Activated CD8-positive, alpha-beta memory T cell treated with anti-CD3 and anti-CD28 coated beads for 1 hour (primary cell): ENCODE measurements around the gene CROCC.
A peak's percentile ranks its signal among the peaks of the same experiment; 100 is the strongest.
"Not testable (repeated sequence)": the region's sequence is repeated elsewhere in the genome, so short reads cannot be mapped to it uniquely, and the experiment has no call there.

Experiments
- DNase-seq, 2 donors: peaks; one replicate each; pipeline ENCODE4 v3.0.0-alpha.2; 2020; ENCODE audit warnings: low read depth in 1 of 2; ENCODE audit errors: extremely low read depth in 1 of 2

The CROCC gene, protein sequence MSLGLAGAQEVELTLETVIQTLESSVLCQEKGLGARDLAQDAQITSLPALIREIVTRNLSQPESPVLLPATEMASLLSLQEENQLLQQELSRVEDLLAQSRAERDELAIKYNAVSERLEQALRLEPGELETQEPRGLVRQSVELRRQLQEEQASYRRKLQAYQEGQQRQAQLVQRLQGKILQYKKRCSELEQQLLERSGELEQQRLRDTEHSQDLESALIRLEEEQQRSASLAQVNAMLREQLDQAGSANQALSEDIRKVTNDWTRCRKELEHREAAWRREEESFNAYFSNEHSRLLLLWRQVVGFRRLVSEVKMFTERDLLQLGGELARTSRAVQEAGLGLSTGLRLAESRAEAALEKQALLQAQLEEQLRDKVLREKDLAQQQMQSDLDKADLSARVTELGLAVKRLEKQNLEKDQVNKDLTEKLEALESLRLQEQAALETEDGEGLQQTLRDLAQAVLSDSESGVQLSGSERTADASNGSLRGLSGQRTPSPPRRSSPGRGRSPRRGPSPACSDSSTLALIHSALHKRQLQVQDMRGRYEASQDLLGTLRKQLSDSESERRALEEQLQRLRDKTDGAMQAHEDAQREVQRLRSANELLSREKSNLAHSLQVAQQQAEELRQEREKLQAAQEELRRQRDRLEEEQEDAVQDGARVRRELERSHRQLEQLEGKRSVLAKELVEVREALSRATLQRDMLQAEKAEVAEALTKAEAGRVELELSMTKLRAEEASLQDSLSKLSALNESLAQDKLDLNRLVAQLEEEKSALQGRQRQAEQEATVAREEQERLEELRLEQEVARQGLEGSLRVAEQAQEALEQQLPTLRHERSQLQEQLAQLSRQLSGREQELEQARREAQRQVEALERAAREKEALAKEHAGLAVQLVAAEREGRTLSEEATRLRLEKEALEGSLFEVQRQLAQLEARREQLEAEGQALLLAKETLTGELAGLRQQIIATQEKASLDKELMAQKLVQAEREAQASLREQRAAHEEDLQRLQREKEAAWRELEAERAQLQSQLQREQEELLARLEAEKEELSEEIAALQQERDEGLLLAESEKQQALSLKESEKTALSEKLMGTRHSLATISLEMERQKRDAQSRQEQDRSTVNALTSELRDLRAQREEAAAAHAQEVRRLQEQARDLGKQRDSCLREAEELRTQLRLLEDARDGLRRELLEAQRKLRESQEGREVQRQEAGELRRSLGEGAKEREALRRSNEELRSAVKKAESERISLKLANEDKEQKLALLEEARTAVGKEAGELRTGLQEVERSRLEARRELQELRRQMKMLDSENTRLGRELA (N-terminal part only)

DNA sequence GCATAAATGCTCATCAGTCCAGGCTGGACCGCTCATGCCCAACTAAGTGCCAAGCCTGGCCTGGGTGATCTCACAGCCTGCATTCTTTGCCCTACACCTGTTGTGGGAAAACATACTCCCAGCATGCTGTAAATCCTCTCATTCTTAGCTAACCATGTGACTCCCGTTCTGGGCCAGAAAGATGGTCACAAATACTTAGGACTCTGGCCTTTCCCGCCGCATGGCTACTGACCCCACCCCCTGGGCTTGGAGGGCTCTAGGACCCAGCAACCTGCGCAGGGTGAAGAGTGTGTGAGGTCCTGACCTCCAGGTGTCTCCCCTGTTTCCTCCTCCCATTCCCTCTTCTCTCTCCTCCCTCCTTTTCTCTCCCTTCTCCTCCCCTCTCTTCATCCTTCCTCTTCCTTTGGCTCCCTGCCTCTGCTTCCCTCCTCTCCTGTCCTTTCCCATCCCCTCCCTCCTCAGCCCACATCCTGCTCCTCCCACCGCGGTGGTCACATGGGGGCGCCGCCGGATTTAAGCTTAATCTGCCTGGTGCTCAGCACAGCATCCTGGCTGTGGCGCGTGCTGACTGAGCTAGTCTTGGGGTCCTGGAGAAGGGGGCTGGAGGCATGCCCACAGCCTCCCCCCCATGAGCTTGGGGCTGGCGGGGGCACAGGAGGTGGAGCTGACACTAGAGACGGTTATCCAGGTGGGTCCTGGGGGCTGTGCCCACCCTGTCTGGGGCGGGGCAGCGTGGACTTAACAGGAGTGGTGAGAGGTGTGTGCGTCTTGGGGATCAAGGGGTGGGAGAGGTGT, at the start of gene CROCC:
TSS of gene CROCC (plus strand) at position 541 of the 795 bp plus-strand sequence. CDS start at position 629, 88 bp downstream.
- DNase-seq = no peak

DNA sequence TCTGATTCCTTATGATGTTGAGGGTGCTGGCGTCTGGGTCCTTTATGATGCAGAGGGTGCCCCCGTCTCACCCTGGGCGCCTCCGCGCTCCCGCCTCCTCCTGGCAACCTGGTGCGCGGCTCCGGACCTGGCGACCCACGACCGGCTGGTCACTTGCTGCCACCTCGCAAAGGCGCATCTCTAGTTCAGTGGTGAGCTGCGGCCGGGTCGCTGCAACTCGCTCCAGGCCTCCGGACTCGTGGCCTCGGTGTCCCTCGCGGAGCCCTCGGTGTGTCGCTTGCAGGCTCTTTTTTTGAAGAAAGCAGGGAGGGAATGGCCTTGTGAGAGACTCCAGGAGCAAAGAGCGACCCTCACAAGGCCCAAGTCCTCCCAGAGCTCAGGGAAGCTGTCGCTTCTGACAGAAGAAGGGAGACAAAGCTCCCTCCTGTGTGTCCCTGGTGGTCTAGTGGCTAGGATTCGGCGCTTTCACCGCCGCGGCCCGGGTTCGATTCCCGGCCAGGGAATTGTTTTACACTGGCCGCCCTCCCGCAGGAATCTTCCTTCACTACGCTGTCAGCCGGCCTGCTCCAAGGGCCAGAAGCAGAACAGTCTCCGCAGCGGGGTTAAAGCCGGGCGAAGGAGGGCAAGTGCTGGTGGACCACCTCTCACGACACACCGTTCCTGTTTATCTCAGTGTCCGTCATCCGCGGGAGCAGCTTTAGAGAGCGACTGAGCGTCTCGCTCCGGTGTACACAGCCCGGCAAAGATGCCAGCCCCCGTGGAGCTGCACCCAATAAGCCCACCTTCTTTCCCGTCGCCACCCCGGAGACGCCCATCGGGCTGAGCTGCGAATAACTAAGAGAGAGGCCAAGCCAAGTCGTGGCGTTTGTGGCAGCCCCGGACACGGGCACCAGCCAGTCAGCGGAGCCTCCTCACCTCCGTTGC, 49.3 kb upstream of the CROCC start:
- not testable (repeated sequence) for DNase-seq

DNA sequence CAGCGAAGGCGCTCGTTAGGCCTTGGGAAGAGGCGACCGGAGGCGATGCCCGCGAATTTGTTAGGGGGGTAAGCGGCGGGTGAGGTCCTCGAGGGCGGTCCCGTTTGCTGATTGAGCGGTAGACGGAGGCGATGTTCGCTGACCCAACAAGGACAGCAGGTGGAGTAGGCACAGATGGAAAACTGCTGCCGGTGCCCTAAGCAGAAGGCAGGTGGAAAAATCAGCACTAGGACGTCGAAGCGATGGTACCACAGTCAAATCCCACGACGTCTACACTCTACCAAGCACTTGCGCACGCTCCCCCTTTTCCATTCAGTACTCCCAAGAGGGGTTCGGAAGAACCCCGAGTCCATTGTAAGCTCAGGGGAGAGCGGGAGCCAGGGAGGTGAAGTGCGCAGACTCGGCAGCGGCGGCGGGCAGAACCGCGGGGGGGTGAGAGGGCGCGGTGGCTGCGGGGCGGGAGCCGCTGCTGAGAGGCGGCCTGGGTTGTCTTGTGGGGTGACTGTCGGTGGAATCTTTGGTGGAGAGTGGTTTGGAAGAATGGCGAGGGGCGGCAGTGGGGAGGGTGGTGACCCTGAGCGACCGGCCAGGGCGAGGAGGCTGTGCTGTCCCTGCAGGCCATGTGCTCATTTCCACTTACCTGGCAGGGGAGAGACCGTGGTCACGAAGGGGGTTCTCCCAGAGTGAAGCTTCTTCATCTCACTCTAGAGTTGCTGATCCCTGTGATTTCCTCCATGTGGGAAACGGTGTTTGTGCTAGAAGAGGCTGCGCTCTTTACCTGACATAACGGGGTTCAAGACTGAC, 48.5 kb upstream of the CROCC start:
- peak in 1 of 2 donors; percentile 54 for DNase-seq

DNA sequence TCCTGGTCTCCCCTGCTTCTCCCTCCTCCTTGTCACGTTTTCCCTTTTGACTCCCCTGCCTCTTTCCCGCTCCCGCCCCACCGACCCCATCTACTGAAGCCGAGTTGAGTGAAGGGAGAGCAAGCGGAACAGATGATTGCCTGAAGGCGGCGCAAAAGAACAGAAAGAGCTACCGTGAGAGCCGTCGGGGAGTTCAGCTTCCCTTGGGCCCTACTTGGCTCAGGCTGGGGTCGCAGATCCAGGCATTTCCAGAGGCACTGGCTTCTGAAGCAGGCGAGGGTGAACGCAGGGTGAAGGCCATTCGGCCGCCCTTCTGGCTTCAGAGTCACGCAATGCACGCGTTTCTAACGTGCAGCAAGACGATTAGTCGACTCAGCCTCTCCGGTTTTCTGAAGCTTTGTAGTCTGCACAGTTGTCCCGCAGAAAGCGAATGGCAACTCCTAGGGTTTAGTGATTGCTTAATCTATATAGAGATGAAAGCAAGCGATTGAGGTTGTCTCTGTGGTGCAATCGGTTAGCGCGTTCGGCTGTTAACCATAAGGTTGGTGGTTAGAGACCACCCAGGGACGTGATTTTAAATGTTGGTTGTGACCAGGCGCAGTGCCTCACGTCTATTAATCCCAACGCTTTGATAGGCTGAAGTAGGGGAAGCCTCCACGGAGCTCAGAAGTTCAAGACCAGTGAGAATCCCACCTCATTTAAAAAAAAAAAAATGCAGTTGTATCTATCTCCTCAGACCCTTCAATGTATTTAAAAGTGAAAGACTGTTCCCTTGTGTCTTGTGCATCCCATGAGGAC, 46.6 kb upstream of the CROCC start:
- DNase-seq = not testable (repeated sequence)

DNA sequence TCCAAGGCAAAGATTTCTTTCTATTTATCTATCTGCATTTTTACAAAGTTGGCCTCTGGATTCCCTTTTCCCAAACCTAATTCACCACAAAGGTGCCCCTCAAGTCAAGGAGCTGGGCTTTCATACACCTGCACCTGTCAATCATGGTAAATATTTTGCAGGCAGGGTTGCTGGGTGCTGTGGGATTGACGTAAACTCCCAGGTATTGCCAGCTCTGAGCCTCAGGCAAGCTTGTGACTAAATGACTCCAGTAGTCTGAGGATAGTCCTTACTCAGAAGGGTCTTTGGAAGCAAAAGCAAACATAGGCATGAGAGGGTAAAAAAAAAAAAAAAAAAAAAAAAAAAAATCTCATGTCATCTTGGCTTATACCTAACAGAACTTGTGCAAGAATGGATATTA, 40.0 kb upstream of the CROCC start:
- not testable (repeated sequence) for DNase-seq

DNA sequence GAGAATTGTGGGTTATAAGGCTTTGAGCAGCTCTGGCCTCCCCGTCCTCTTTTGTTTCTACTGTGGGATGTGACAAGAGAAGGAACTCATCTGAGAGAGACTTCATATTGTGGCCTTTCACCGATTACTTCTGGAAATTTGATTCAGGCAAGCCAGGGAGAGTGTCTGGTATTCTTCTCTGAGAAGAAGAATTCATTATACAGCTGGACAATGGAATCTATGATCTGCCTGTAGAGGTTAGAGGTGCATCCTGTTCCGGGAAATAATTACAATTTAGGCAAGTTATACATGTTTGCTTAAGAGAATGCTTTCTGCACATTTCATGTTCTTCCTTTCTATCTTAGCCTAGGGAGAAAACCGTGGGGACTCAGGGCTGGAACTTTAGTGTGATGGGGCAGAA, 38.7 kb upstream of the CROCC start:
- DNase-seq = no peak

DNA sequence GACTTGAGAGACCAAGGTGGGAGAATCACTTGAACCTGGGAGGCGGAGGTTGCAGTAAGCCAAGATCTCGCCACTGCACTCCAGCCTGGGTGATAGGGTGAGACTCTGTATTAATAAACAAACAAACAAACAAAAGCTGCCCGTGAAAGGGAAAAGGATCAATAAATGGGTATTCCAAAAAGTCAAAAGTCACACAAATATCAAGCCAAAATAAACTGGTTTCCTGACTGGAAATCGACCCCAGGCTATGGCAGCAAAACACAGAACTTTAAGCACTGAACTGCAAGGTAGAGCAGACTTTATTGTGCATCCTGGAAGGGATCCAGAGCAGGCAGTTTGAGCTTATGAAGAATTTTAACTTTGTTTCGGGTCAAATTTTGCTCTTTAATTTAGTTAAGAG, 37.2 kb upstream of the CROCC start:
- DNase-seq = not testable (repeated sequence)

DNA sequence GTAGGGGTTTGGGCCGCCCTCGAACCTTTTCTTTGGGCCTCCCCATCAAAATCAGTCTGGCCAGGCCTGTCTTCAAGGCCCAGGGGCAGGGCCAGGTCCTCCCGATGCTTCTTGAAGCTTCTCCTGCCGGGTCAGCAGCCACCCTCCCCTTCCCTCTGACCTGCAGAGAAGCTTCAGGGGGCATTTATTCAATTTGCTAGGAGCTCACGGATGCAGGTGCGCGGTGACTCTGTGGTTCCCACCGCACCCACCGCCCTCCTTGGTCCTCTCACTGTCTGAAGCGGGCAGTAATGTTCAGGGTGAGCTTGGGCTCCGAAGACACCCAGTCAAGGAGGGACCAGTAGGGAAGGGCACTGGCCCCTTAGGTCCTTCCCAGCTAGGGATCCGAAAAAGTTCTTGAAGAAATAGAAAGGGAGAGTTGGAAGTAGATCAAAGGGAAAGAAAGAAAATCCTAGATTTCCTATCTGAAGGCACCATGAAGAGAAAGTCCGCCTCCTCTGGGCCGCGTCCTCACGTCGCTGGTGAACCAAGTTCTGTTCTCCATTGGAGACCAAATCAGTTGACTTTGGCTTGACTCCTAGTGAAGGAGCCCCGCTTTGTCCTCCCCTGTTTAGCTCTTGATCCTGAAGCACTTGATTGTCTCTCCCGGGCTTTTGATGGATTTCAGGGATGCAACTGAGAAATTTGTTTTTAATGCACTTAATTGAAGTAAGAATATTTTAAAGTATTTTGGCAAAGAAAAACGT, 34.7 kb upstream of the CROCC start:
- no peak for DNase-seq

DNA sequence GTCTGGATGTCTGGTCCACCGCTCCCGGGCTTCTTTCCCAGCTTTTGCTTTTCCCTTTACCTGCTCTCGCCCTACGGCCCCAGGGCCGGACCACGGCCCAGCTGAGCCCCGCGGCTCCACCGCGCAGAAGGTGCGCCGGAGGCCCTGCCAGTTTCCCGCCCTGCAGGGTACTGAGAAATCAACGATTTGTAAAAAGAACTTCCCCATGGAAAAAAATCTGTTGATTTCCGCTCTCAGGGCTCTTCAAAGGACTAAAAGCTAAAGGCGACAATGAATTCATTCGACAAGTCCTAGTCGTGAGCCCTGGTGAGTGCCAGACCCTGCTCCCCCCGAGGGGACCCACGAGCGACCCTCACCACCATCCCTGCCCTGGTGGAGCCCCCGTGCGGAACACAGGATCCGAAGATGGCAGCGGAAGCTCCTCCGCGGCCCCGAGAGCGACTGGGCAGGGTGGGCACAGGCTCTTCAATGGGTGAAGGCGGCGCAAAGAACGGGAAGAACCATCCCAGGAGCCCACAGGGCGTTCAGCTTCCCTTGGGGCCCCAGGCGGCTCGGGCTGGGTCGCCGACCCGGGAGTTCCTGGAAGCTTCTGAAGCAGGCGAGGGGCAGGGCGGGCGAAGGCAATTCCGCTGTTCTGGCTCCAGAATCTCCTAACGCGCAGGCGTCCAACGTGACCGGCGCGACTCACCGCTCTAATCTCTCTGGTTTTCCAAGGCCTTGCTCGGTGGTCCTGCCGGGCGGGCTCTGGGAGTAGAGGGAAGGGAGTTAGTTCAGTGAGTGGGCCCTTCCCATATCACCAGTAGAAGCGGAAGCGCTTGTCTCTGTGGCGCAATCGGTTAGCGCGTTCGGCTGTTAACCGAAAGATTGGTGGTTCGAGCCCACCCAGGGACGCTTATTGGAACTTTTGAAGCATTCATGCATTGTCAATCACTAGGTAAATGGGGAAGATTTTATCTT, 32.6 kb upstream of the CROCC start:
- DNase-seq = peak in 1 of 2 donors; percentile 28

DNA sequence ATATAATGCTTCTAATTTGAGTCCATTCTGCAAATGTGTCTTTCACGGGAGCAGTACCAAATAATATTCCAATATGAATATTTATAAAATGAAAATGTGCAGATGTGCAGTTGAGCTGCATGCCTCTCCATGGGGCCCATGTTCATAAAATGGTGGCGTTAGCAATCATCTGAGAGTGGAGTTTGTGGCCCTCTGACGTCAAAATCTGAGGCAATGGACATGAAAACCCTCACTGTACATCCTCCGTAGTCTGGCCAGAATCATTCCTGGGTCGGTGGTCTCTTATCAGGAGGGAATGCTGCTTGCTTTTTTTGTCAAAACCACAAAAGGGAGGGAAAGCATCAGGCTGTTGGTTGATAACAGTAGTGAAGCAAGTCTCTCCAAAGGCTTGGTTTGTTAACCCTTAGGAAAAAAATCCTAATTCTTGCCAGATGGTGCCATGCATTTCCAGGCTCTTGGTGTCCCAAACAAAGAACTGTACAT, 31.2 kb upstream of the CROCC start:
- not testable (repeated sequence) for DNase-seq

DNA sequence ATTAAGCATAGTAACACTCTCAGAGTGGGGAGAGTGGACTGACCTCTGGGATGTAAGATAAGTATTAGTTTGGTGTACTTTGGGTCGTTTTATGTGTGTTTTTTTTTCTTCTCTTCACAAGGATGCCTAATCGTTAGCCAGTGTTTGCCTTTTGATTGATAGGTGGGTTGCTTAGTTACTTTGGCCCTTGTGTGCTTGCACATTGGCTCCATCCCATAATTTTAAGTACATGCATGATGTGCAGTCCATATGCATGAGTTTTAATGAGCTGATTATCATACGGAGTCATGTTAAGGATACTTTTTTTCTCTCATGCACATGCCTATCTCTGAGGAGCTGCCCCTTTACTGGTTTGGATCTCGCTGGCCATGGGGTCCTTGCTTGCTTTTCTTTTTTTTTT, 30.7 kb upstream of the CROCC start:
- not testable (repeated sequence) for DNase-seq

DNA sequence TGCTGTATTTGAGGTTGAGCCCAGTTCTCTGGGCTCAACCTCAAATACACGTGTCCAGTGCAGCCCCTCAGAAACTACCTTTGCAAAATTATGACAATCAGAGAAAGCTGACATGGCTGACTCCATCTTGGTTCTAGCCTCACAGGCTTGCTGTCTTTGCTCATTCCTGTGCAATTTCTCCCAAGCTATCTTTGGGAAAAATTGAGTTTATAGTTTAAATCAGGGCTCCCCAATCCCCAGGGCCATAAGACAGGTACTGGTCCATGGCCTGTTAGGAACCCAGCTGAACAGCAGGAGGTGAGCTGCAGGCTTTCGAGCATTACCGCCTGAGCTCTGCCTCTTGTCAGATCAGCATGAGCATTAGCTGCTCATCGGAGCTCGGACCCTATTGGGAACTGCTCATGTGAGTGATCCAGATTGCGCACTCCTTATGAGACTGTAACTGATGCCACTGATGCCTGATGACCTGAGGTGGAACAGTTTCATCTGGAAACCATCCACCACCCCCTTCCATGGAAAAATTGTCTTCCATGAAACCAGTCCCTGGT, 28.7 kb upstream of the CROCC start:
- DNase-seq = not testable (repeated sequence)

DNA sequence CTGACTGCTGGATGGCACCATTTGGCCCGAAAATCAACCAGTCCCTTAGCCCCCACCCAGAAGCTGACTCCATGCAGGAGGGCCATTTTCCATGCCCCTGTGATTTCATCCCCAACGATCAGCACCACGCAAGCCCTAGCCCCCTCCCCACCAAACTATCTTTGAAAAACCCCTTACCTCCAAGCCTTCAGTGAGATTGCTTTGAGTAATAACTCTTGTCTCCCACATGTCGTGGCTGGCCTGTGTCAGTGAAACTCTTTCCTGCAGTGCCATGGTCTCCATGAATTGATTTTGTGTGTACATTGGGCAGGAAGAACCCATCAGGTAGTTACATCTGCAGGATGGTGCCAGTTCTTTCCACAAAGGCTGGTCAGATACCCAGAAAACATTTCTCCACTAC, 27.9 kb upstream of the CROCC start:
- not testable (repeated sequence) for DNase-seq

DNA sequence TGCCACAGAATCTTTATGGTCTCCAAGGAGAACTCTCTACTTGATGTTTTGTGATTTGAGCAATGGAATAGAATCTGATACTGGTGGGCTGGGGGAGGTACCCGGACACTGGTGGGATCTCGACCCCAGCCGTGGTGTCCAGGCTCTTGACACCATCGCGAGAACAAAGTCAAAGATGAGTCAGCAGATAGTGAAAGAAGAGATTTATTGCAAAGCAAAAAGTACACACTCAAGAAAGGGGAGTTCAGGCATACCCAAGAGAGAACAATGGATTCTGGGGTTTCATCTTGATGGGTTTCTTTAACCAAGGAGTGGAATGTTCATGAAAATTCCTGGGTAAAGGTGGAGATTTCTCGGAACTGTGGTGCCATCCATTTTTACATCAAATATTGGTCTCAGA, 27.4 kb upstream of the CROCC start:
- not testable (repeated sequence) for DNase-seq

DNA sequence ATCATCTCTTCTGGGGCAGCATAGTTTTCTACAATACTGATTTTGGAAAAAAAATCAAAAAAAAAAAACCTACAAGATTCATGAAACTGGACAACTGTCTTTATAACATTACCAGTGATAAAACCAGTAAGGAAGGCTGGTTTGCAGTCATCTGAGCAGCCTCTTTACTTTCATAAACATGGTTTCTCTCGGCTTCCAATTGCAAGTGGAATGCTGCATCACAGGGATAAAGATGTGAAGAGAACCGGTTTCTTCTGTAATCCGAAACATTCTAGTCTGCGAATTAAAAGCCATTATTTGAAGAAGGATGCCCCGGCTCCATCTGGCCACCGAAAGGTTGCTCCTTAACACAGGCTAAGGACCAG, 26.5 kb upstream of the CROCC start:
- not testable (repeated sequence) for DNase-seq
